Body of pancreas (tissue), 4 donors: Measurements from ENCODE around the gene TMEM187.

Experiments used
- CTCF ChIP-seq, 7 experiments: fragments of 450-650 bp in 4 of 7; fragments of 200-600 bp in 3 of 7; sonication (generic) in 3 of 7; IDR thresholded peaks; one replicate each; pipeline ENCODE4 v1.5.1; 2016 to 2019; ENCODE audit warnings: antibody characterized with exemption in 7 of 7
- POLR2A ChIP-seq, 3 donors: fragments of 450-650 bp; IDR thresholded peaks; one replicate each; pipeline ENCODE4 v1.6.1; 2016; ENCODE audit warnings: antibody characterized with exemption in 3 of 3, mild to moderate bottlenecking in 2 of 3

DNA sequence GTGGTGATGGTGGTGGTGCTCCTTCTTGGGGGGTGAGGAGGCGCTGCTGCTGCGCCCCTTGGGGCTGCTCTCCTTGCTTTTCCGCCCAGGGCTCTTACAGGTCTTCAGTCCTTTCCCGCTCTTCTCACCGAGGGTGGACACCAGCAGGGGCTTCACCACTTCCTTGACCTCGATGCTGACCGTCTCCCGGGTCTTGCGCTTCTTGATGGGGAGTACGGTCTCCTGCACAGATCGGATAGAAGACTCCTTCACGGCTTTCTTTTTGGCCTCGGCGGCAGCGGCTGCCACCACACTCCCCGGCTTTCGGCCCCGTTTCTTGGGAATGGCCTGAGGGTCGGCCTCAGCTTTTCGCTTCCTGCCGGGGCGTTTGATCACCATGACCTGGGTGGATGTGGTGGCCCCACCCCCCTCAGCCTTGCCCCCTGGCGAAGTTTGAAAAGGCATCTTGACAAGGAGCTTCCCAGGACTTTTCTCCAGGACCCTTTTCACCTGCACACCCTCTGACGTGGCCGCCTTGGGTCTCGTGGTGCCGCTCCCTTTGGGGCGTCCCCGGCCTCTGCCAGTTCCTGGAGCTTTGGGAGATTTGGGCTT lies 58.3 kb downstream of the TMEM187 start:
- TF ChIP-seq POLR2A (IDR thresholded peaks at IDR 0.05) (no peak), CTCF (IDR thresholded peaks at IDR 0.05) (no peak)
